IPS DF 6.9 (cell line): ENCODE data around the gene ADGRG4.

Experiments
- DNase-seq: peaks from one replicate; pipeline ENCODE4 v3.0.0-alpha.2; 2013; ENCODE audit warnings: low read depth, low spot score
- H3K27ac ChIP-seq: one replicate; pipeline ENCODE4 v1.5.1; 2013; ENCODE audit warnings: low read length, control low read depth
- H3K27me3 ChIP-seq: 2 replicates; pipeline ENCODE4 v1.6.1; 2013; ENCODE audit warnings: mild to moderate bottlenecking, low read length; ENCODE audit not compliant: control insufficient read depth, insufficient read depth
- H3K36me3 ChIP-seq: 2 replicates; pipeline ENCODE4 v1.6.1; 2013; ENCODE audit warnings: low read length; ENCODE audit not compliant: control insufficient read depth, insufficient read depth
- H3K4me1 ChIP-seq: 2 replicates; pipeline ENCODE4 v1.6.1; 2013; ENCODE audit warnings: low read length; ENCODE audit not compliant: control insufficient read depth, insufficient read depth
- H3K4me3 ChIP-seq: 2 replicates; pipeline ENCODE4 v1.5.1; 2013; ENCODE audit warnings: mild to moderate bottlenecking, low read length
- H3K9me3 ChIP-seq: 2 replicates; pipeline ENCODE4 v1.6.1; 2013; ENCODE audit warnings: low read length, inconsistent platforms; ENCODE audit not compliant: control insufficient read depth, insufficient read depth
- WGBS: extraction: QIAGEN DNeasy Blood & Tissue Kit; methylation state at CpG from one replicate; pipeline ENCODE4 v1.1.7; 2013; ENCODE audit warnings: mixed read lengths, missing lambda C conversion rate; ENCODE audit not compliant: insufficient read length, insufficient coverage; 5-methylcytosine and 5-hydroxymethylcytosine counted together

Gene ADGRG4

GRCh38 chrX:136453771-136454170, 153.0 kb downstream of the ADGRG4 start:
- Histone ChIP-seq H3K4me1 (no peaks in the 10 kb centered on the region), H3K27me3 (no peaks in the 10 kb centered on the region), H3K9me3 (no peaks in the 10 kb centered on the region), H3K27ac (no peak overlapping the region), H3K4me3 (no peak overlapping the region), H3K36me3 (no peaks in the 10 kb centered on the region)
- no CpG with 5 or more reads among the region's 1 CpG for WGBS
- no peak for DNase-seq

- no peaks in the 10 kb centered on the region for H3K27me3 ChIP-seq
- no peak for DNase-seq
- no peak overlapping the region for H3K27ac ChIP-seq
- H3K36me3 ChIP-seq = no peaks in the 10 kb centered on the region
- H3K4me1 ChIP-seq = no peaks in the 10 kb centered on the region
- whole genome bisulfite sequencing = no CpG with 5 or more reads among the region's 6 CpGs
- no peak overlapping the region for H3K4me3 ChIP-seq
- H3K9me3 ChIP-seq = no peaks in the 10 kb centered on the region
Observed at GRCh38 chrX:136456133-136456532, 155.4 kb downstream of the ADGRG4 start.

- H3K27ac ChIP-seq = no peak overlapping the region
- no peak for DNase-seq
- no peaks in the 10 kb centered on the region for H3K36me3 ChIP-seq
- no peaks in the 10 kb centered on the region for H3K27me3 ChIP-seq
- no peaks in the 10 kb centered on the region for H3K4me1 ChIP-seq
- no peak overlapping the region for H3K4me3 ChIP-seq
- no peaks in the 10 kb centered on the region for H3K9me3 ChIP-seq
- WGBS = no CpG with 5 or more reads among the region's 5 CpGs
Observed at GRCh38 chrX:136457303-136457917, 156.6 kb downstream of the ADGRG4 start.

- Histone ChIP-seq H3K4me3 (no peak overlapping the region), H3K27ac (no peak overlapping the region), H3K4me1 (no peaks in the 10 kb centered on the region), H3K36me3 (no peaks in the 10 kb centered on the region), H3K27me3 (no peaks in the 10 kb centered on the region), H3K9me3 (no peaks in the 10 kb centered on the region)
- no CpG with 5 or more reads among the region's 3 CpGs for WGBS
- no peak for DNase-seq
Observed at GRCh38 chrX:136464589-136464988, 163.8 kb downstream of the ADGRG4 start.
